ENCODE data around the gene PTPRE. TPM values are rescaled to one million over a fixed set of nuclear protein-coding genes. Genes with fewer than 3 reads are reported as not detected.

PTPRE gene
- total RNA-seq, 1 experiment from 2014 or later = 3.1 TPM

DNA sequence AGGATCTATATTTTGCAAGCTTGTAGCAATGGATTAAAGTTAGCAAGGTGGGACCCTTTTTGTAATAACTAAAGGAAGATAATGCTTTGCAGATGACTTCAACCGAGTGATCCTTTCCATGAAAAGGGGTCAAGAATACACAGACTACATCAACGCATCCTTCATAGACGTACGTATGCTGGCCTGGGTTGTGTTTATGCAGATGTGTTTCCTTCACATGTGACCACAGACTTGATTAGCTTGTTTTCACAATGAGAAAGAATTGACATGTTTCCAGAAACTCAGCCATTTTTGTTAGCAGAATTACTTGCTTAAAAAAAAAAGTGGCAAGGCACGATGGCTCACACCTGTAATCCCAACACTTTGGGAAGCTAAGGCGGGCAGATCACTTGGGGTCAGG lies 165.1 kb downstream of the PTPRE start (continued):
- no peak for TF ChIP-seq NFYB (CRISPR knock-in tag; conservative IDR thresholded peaks at IDR 0.05; ENCODE audit: low read depth)
- TF ChIP-seq, protein P1, sequence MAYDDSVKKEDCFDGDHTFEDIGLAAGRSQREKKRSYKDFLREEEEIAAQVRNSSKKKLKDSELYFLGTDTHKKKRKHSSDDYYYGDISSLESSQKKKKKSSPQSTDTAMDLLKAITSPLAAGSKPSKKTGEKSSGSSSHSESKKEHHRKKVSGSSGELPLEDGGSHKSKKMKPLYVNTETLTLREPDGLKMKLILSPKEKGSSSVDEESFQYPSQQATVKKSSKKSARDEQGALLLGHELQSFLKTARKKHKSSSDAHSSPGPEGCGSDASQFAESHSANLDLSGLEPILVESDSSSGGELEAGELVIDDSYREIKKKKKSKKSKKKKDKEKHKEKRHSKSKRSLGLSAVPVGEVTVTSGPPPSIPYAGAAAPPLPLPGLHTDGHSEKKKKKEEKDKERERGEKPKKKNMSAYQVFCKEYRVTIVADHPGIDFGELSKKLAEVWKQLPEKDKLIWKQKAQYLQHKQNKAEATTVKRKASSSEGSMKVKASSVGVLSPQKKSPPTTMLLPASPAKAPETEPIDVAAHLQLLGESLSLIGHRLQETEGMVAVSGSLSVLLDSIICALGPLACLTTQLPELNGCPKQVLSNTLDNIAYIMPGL (CRISPR knock-in tag; IDR thresholded peaks at IDR 0.05) = no peak

DNA sequence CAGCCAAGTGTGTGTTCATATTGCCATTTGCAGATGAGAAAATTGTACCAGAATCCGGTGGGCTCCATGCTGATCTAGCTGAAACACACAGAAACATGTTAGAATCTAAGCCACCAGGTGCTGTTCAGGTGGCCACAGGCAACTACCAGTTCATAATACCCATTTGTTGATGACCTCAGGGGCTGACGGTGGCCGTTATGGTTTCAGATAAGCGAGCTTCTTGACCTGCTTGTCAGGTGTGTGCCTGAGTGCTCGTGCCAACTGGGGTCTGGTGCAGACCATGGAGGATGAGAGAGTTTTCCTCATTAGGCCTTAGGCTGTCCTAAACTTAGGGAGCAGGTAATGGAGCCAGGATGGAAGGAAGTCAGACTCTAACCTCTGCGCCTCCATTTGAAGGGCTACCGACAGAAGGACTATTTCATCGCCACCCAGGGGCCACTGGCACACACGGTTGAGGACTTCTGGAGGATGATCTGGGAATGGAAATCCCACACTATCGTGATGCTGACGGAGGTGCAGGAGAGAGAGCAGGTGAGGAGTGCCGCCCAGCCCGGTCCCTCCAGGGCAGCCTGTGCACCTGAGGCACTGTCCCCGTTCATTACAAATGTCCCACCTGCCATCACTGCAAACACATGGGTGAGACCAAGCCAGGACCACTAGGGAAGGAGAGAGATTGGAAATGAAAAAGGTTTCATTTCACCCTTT lies 166.2 kb downstream of the PTPRE start:
- Mint-ChIP-seq H3K36me3 (no peaks in the 10 kb centered on the region), H3K4me3 (no peak overlapping the region), H3K4me1 (peaks cover 5% of the 10 kb centered on the region), H3K27ac (no peak overlapping the region), H3K9me3 (no peaks in the 10 kb centered on the region), H3K27me3 (ENCODE audit: low read depth) (no peaks in the 10 kb centered on the region)
- DNase-seq (ENCODE audit: low spot score) (no peak), ATAC-seq (no peak)
- ChIA-PET POLR2A (no interaction called here), CTCF (interaction anchor here (1.5 to 4.6 kb wide), 2 partner anchors 26 to 38 kb away, joined by 3 to 125 read pairs; no protein-coding TSS in a partner anchor)
- no peak for TF ChIP-seq ELF4 (CRISPR knock-in tag; IDR thresholded peaks at IDR 0.05; ENCODE audit: low read depth)
- TF ChIP-seq RELA (CRISPR knock-in tag; IDR thresholded peaks at IDR 0.05; ENCODE audit: borderline replicate concordance) = no peak
- no peak for TF ChIP-seq FOXJ3 (CRISPR knock-in tag; IDR thresholded peaks at IDR 0.05; ENCODE audit: borderline replicate concordance)
- TF ChIP-seq ZNF263 (CRISPR knock-in tag; IDR thresholded peaks at IDR 0.05; ENCODE audit: low read depth) = no peak
- TF ChIP-seq JUN (CRISPR knock-in tag; IDR thresholded peaks at IDR 0.05) = no peak
- TF ChIP-seq, protein P2, sequence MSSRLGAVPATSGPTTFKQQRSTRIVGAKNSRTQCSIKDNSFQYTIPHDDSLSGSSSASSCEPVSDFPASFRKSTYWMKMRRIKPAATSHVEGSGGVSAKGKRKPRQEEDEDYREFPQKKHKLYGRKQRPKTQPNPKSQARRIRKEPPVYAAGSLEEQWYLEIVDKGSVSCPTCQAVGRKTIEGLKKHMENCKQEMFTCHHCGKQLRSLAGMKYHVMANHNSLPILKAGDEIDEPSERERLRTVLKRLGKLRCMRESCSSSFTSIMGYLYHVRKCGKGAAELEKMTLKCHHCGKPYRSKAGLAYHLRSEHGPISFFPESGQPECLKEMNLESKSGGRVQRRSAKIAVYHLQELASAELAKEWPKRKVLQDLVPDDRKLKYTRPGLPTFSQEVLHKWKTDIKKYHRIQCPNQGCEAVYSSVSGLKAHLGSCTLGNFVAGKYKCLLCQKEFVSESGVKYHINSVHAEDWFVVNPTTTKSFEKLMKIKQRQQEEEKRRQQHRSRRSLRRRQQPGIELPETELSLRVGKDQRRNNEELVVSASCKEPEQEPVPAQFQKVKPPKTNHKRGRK (CRISPR knock-in tag; IDR thresholded peaks at IDR 0.05; ENCODE audit: borderline replicate concordance) = no peak

DNA sequence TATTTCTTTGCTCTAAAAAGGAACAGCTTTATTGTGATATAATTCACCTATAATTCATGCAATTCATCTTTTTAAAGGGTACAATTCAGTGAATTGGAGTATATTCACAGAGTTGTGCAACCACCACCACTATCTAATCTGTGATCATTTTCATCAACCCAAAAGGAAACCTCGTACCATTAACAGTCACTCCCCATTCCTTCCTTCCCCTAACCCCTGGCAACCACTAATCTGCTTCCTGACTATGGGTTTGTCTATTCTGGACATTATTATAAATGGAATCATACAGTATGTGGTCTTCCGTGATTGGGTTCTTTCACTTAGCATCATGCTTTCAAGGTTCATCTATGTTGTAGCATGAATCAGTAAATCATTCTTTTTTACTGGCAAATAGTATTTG lies 167.0 kb downstream of the PTPRE start:
- no peaks in the 10 kb centered on the region for H3K36me3 Mint-ChIP-seq
- no peaks in the 10 kb centered on the region for H3K9me3 Mint-ChIP-seq
- no peak overlapping the region for H3K4me3 Mint-ChIP-seq
- H3K4me1 Mint-ChIP-seq = peaks cover 5% of the 10 kb centered on the region
- ChIA-PET POLR2A (no interaction called here), CTCF (no interaction called here)
- H3K27me3 Mint-ChIP-seq (ENCODE audit: low read depth) = no peaks in the 10 kb centered on the region
- DNase-seq (ENCODE audit: low spot score) = no peak
- no peak for ATAC-seq
- no peak overlapping the region for H3K27ac Mint-ChIP-seq
- TF ChIP-seq, protein P3, sequence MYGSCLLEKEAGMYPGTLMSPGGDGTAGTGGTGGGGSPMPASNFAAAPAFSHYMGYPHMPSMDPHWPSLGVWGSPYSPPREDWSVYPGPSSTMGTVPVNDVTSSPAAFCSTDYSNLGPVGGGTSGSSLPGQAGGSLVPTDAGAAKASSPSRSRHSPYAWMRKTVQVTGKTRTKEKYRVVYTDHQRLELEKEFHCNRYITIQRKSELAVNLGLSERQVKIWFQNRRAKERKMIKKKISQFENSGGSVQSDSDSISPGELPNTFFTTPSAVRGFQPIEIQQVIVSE (CRISPR knock-in tag; IDR thresholded peaks at IDR 0.05; ENCODE audit: borderline replicate concordance) = no peak
- TF ChIP-seq, protein P4, sequence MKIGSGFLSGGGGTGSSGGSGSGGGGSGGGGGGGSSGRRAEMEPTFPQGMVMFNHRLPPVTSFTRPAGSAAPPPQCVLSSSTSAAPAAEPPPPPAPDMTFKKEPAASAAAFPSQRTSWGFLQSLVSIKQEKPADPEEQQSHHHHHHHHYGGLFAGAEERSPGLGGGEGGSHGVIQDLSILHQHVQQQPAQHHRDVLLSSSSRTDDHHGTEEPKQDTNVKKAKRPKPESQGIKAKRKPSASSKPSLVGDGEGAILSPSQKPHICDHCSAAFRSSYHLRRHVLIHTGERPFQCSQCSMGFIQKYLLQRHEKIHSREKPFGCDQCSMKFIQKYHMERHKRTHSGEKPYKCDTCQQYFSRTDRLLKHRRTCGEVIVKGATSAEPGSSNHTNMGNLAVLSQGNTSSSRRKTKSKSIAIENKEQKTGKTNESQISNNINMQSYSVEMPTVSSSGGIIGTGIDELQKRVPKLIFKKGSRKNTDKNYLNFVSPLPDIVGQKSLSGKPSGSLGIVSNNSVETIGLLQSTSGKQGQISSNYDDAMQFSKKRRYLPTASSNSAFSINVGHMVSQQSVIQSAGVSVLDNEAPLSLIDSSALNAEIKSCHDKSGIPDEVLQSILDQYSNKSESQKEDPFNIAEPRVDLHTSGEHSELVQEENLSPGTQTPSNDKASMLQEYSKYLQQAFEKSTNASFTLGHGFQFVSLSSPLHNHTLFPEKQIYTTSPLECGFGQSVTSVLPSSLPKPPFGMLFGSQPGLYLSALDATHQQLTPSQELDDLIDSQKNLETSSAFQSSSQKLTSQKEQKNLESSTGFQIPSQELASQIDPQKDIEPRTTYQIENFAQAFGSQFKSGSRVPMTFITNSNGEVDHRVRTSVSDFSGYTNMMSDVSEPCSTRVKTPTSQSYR (CRISPR knock-in tag; IDR thresholded peaks at IDR 0.05) = no peak
- no peak for TF ChIP-seq MYBL2 (CRISPR knock-in tag; IDR thresholded peaks at IDR 0.05)
- TF ChIP-seq, protein P5, sequence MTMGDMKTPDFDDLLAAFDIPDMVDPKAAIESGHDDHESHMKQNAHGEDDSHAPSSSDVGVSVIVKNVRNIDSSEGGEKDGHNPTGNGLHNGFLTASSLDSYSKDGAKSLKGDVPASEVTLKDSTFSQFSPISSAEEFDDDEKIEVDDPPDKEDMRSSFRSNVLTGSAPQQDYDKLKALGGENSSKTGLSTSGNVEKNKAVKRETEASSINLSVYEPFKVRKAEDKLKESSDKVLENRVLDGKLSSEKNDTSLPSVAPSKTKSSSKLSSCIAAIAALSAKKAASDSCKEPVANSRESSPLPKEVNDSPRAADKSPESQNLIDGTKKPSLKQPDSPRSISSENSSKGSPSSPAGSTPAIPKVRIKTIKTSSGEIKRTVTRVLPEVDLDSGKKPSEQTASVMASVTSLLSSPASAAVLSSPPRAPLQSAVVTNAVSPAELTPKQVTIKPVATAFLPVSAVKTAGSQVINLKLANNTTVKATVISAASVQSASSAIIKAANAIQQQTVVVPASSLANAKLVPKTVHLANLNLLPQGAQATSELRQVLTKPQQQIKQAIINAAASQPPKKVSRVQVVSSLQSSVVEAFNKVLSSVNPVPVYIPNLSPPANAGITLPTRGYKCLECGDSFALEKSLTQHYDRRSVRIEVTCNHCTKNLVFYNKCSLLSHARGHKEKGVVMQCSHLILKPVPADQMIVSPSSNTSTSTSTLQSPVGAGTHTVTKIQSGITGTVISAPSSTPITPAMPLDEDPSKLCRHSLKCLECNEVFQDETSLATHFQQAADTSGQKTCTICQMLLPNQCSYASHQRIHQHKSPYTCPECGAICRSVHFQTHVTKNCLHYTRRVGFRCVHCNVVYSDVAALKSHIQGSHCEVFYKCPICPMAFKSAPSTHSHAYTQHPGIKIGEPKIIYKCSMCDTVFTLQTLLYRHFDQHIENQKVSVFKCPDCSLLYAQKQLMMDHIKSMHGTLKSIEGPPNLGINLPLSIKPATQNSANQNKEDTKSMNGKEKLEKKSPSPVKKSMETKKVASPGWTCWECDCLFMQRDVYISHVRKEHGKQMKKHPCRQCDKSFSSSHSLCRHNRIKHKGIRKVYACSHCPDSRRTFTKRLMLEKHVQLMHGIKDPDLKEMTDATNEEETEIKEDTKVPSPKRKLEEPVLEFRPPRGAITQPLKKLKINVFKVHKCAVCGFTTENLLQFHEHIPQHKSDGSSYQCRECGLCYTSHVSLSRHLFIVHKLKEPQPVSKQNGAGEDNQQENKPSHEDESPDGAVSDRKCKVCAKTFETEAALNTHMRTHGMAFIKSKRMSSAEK (CRISPR knock-in tag; IDR thresholded peaks at IDR 0.05; ENCODE audit: borderline replicate concordance) = no peak
- TF ChIP-seq, protein P6, sequence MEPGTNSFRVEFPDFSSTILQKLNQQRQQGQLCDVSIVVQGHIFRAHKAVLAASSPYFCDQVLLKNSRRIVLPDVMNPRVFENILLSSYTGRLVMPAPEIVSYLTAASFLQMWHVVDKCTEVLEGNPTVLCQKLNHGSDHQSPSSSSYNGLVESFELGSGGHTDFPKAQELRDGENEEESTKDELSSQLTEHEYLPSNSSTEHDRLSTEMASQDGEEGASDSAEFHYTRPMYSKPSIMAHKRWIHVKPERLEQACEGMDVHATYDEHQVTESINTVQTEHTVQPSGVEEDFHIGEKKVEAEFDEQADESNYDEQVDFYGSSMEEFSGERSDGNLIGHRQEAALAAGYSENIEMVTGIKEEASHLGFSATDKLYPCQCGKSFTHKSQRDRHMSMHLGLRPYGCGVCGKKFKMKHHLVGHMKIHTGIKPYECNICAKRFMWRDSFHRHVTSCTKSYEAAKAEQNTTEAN (CRISPR knock-in tag; IDR thresholded peaks at IDR 0.05) = no peak
- TF ChIP-seq OVOL2 (CRISPR knock-in tag; IDR thresholded peaks at IDR 0.05; ENCODE audit: borderline replicate concordance) = no peak
- no peak for TF ChIP-seq ZNF317 (CRISPR knock-in tag; IDR thresholded peaks at IDR 0.05; ENCODE audit: borderline replicate concordance, low read depth)
- TF ChIP-seq FOXP1 (CRISPR knock-in tag; IDR thresholded peaks at IDR 0.05; ENCODE audit: borderline replicate concordance) = no peak
- no peak for TF ChIP-seq FOXJ3 (CRISPR knock-in tag; IDR thresholded peaks at IDR 0.05; ENCODE audit: borderline replicate concordance)
- TF ChIP-seq, protein P7, sequence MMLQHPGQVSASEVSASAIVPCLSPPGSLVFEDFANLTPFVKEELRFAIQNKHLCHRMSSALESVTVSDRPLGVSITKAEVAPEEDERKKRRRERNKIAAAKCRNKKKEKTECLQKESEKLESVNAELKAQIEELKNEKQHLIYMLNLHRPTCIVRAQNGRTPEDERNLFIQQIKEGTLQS (CRISPR knock-in tag; conservative IDR thresholded peaks at IDR 0.05) = no peak
